ENCODE data around the gene RNF115.

RNF115 gene

DNA sequence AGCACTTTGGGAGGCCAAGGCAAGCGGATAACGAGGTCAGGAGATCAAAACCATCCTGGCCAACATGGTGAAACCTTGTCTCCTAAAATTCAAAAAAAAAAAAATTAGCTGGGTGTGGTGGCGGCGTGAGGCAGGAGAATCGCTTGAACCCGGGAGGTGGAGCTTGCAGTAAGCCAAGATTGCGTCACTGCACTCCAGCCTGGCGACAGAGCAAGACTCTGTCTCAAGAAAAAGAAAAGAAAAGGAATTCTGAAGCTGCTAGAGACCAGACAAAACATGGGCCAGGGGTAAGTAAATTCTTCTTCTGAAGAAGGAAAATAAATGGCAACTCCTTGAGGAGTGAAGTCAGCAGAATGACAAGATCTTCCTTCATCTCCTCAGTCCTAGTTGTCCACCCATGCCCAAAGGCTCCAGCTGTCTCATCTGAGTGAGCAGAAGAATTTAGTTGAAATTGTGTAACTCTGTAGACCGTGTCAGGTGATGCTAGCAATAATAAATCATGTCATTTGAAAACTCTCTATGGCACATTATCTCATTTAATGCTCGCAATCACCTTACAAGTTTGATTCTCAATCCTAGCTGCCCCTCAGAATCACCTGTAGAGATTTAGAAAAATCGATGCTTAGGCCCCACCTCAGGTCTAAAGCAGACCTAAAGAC lies 131.0 kb downstream of the RNF115 start:
- no peak for DNase-seq

GRCh38 chr1:145690587-145691558 lies 133.0 kb downstream of the RNF115 start:
- DNase-seq, result no peak

DNA sequence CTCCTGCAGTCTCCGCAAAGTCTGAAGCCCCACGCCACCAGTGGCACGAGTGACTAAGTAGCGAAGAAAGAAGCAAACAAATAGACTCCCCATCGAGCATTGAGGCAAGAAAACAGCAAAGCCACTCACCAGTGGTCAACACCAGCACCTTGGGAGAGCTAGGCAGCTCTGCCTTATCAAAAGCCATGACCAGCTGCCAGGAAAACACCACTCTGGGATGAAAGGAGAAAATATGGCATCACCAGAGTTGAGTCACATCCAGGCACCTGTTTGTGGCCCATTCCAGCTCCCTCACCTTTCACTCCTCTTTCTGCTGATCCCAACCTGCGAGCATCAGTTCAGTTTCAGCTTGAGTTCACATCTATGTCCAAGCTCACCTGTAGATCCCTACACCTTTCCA lies 134.0 kb downstream of the RNF115 start:
- no peak for DNase-seq

DNA sequence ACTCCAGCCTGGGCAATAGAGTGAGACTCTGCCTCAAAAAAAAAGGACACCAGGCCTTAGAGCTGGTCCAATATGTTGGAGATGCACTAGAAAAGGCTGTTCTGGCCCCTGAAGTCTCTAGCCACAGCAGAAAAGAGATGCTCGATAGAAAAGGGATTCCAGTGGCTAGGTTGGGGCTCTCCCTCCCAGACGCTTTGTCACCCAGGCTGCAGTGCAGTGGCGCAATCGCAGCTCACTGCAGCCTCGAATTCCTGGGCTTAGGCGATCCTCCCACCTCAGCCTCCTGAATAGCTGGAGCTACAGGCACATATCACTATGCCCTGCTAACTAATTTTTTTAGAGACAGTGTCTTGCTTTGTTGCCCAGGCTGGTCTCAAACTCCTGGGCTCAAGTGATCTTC lies 135.0 kb downstream of the RNF115 start:
- no peak for DNase-seq
